ELR (cell line): ENCODE measurements around the gene RAB11FIP4.
"Not testable (repeated sequence)": the region's sequence is repeated elsewhere in the genome, so short reads cannot be mapped to it uniquely, and the experiment has no call there.

Source experiments
- DNase-seq: peaks from one replicate; pipeline ENCODE4 v3.0.0-alpha.2; 2015; ENCODE audit warnings: low read depth

Gene RAB11FIP4

DNA sequence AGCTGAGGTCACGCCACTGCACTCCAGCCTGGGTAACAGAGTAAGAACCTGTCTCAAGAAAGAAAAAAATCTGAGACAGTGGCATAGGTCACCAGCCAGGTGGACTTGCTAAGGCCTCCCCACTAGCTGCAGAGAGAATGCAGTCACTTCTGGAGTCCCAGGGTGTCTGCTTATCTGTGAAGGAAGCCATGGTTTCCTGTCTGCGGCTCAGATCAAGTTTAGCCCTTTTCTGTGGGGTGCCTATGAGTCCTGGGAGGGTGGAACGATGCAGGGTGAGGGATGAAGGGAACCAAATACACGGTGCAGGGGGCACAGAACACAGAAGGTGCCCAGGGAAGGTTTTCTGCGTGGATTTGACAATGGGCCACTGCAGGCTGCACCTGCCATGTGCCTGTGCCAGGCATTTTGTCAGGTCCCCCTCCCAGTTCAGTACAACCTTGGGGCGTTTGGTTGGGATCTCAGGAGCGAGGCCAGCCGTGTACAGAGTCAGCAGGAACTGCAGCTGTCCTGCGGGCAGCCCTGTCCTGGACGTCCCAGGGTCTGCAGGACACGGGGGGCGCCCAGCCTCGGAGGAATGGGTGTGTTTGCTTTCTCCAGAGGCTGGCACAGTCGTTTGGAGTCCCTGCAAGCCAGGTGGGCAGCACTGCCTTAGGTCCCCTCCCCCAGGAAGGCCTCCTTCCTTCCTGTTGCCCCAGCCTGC, 41.8 kb downstream of the RAB11FIP4 start:
- no peak for DNase-seq

DNA sequence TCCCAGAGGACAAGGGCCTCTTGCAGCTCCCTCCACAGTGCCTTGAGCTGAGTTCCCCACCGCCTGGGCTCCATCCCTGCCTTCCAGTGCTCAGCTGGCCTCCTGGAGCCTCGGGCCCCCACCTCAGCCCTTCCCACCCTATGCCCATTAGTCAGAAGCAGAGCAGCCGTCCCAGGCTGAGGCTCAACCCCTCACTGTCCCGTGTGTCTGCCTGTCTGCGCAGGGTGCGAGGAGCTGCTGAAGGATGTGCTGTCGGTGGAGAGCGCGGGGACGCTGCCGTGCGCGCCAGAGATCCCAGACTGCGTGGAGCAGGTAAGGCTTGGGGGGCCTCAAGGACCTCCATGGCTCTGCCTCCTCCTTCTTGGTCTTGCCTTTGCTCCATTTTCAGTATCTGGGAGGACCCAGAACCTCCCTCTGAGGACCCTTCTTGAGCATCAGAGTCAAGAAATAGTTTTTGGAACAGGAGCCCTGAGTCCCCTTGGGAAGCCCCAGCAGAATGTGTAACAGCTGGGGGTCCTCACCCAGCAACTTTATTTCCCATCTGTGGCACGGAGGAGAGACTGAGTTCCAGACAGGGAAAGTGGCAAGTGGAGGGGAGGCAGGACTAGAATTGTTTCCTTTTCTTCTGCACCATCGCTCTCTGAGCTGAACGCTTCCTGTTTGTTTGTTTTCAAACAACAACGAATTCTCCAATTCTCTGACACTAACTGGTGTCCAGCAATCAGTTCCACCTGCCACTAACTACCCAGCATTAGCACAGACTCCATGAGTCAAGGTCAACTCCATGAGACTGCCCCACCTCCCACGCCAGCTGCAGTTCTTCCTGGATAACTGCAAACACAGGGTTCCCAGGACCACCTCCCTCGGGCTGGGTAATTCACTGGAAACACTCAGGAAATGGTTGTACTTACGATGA, 42.6 kb downstream of the RAB11FIP4 start:
- DNase-seq = no peak

DNA sequence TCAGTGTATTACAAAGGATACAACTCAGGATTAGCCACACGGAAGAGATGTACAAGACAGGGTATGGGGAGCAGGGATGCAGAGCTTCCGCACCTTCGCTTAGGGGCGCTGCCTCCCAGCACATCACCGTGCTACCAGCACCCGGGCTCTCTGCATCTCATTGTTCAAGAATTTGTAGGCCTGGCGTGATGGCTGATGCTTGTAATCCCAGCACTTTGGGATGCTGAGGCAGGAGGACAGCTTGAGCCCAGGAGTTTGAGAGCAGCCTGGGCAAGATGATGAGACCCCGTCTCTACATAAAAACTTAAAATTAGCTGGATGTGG, 43.2 kb downstream of the RAB11FIP4 start:
- DNase-seq = no peak

DNA sequence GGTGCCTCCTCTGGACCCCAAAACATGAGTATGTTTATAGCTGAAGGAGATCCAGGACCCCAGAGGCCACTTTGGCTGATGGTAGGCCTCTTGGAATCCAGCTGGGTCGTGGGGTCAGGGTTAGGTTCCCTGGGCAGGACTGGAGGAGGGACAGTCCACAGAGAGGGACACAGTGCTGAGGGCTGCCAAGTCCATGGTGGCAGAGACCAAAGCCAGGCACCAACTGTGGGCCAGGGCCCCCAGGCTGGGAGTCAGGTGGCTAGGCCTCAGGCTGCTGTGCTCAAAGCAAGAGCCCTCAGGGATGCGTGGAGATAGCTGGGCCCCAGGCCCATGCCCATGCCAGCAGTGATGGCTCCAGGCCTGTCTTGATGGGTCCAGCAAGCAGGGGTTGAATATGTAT, 44.1 kb downstream of the RAB11FIP4 start:
- DNase-seq = no peak

DNA sequence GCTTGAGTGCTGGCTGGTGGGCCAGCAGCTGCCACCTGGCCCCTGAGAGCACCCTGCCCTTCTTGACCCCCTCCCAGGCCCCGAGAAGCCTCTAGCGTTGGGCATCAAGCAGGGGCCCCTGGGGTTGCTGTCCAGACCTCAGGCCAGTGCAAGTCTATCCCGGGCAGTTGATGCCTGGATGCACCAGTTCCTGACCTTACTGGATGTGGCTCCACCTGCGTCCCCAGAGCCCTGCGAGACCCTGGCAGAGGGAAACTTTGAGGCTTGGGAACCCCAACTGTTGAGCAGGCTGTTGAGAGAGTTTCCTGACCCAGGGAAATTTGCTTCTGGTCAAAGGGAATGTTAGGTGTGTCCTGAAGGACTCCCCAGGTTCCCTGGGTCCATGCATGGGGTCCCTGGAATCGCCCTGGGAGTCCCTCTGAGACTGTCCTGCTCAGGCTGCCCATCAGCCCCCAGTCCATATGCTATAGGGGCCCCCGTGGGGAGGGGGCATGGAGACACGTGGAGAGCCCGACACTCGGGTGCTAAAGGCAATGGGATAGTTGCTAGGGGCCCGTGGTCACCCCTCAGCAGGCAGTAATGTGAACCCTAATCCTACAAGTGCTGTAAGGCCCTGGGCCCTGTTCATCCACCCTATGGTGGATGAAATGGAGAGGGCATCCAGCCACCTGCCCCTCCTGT, 46.4 kb downstream of the RAB11FIP4 start:
- DNase-seq = no peak

DNA sequence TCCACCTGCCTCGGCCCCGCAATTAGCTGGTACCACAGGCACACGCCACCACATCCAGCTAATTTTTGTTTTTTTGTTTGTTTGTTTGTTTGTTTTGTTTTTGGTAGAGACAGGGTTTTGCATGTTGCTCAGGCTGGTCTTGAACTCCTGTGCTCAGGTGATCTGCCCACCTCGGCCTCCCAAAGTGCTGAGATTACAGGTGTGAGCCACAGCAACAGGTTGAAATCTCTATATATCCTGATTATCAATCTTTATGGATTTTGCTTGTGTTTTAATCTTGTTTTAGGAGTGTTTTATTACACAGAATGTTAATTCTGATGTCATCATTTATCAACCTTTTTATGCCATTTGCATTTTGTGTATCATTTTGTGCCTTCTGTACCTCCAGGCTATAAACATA, 48.2 kb downstream of the RAB11FIP4 start:
- DNase-seq = no peak

DNA sequence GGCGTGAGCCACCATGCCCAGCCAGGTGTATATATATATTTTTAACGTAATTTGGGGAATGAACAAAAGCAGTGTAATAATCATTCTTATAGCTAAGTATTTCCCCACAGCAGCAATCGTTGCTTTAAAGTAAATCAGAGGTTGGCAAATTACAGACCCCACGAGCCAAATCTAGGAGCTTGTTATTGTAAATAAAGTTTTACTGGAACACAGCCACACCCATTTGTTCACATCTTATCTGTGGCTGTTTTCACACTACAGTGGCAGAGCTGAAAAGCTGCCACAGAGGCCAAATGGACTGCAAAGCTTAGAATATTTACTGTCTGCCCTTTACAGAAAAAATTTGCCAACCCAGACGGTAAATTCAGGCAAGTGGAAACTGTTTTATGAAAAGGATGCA, 50.8 kb downstream of the RAB11FIP4 start:
- DNase-seq = no peak

DNA sequence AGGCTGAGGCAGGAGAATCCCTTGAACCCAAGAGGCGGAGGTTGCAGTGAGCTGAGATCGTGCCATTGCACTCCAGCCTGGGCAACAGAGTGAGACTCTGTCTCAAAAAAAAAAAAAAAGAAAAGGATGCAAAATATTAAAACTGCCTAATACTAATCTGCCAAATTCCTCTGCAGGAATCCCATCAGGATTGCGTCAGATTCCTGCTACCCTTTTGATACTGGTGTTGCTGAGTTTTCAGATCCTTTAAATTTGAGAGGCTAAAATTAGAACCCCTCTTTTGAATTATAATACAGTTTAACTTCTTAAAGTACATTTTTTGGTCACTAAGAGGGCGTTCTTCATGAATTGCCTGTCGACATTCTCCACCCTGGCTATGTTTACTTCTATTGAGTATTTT, 51.4 kb downstream of the RAB11FIP4 start:
- DNase-seq = not testable (repeated sequence)

DNA sequence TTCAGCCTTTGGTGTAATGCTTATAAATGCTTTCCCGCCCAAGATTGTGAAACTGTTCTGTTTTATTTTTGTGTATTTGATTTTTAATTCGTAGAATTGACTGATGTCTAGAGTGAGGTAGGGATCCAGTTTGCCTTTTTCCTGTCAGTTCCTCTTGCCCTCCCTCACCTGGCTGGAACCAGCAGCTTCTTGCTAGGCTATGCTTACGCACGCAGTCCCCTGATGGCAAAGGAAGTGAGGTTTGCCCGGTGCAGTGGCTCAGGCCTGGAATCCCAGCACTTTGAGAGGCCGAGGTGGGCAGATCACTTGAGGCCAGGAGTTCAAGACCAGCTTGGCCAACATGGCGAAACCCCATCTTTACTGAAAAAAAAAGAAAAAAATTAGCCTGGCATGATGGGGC, 51.9 kb downstream of the RAB11FIP4 start:
- DNase-seq = no peak

DNA sequence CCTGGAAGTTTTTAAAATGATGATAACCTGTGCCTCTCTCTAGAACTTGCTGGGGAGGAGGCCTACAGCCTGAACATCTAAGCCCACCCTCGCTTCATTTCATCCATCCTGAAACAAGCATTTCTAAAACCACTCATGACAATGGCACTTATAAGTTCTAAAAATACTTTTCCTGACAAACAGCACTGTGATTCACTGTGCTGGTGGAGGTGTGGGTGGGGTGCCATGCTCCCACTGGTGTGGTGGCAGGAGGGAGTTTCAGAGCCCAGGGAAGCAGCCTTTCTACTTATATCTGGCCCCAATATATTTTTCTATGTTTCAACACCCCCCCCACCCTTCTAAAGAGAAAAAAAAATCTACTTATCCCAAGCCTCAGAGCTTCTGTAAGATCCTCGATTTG, 52.6 kb downstream of the RAB11FIP4 start:
- DNase-seq = no peak

DNA sequence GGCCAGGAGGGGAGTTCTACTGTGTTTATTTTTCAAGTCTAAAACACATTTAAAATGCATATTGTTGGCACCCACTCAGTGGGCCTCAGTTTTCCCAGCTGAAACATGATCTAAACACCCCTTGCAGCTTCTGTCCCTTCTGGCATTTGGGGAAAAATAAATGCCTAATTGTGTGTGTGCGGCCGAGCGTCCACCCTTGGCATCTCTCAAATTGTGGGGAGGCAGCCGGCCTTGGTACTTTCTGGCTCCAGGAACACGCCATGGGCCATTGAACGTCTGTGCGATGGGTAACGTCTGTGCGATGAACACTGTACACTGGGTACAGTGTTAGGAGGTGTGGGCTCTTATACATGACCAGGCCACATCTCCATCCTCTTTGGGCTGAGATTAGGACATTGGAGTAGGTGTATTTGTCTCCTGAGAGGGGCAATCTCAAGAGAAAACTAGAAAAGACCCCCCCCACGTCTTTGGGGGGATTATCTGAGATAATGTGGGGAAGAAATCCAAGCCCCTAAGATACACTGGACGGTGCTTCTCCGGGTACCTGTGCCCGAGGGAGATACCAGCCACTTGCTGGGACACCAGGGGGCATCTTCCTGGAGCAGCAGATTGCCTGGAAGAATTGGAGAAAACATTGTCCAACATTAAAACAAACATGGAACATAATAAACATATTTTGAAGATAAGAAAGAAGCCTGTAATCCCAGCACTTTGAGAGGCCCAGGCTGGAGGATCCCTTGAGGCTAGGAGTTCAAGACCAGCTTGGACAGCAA, 54.9 kb downstream of the RAB11FIP4 start:
- DNase-seq = no peak

DNA sequence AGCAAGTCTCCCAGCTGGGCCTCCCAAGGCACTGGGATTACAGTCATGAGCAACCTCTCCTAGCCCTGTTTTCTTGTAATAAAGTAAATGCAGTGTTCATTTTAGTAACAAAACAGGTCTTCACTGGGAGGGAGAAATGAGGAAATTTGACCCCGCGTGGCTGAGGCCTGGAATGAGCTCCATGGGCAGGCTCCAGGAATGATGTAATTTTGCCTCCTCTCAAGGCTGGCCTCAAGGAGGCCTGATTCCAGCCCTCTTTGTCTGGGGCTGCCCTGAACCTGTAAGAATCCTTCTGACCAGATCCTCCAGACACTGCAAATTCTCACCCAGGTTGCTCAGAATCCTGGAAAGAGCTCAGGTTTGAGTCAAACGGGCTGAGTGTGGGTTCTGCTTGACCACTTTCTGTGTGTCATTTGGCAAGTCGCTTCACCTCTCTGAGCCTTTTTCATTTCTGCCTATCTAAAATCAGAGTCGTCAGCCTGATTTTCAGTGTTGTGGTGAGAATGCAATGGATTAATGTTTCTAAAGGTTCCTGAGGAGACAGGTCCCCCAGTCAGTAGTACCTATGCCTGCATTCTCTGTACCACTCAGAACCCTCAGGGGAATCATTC, 57.1 kb downstream of the RAB11FIP4 start:
- DNase-seq = no peak

DNA sequence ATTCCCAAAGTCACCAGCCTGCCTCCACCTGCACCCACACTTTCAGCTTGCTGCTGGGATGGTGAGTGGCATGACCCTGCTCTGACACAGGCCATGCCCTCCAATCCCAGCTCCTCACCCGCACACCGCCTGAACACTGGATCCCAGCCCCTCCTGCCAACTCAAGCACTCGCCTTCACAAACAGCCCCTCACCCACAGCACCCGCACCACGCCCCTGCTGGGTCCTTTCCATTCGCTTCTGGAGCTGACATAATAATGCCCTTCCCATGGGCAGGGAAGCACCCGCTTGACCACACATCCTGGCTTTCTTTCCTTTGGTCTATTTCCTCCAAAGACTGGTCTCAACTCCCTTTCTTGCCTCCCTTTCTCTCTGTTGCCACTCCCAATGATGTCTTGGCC, 57.6 kb downstream of the RAB11FIP4 start:
- DNase-seq = no peak

DNA sequence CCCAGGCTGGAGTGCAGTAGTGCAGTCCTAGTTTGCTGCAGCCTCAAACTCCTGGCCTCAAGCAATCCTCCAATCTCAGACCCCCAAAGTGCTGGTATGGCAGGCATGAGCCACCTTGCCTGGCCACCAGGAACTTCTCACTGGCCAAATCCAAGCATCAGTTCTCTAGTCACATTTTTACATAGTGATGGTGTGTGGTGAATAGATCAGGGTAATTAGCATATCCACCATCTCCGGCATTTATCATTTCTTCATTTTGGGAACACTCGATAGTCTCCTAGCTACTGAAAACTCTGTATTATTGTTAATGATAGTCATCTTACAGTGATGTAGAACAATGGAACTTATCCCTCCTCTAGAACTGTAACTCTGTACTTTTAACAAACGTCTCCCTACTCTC, 58.3 kb downstream of the RAB11FIP4 start:
- no peak for DNase-seq

DNA sequence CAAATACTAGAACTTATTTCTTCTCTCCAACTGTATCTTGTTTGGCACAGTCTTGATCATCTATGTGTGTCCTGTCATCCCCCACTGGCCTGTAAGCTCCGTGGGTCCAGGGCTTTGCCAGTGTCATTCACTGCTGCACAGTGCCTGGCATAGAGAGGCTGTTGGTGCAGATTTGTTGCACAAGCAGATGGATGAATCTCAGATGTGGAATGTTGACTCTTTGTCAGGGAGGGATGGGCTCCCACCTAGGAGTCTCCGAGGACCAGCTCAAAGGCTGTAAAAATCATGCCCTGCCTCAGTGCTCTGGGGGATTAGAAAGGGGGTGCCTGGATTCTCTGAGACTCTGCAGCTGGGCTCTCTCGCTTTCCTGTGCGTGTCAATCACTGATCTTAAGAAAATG, 60.6 kb downstream of the RAB11FIP4 start:
- DNase-seq = no peak

DNA sequence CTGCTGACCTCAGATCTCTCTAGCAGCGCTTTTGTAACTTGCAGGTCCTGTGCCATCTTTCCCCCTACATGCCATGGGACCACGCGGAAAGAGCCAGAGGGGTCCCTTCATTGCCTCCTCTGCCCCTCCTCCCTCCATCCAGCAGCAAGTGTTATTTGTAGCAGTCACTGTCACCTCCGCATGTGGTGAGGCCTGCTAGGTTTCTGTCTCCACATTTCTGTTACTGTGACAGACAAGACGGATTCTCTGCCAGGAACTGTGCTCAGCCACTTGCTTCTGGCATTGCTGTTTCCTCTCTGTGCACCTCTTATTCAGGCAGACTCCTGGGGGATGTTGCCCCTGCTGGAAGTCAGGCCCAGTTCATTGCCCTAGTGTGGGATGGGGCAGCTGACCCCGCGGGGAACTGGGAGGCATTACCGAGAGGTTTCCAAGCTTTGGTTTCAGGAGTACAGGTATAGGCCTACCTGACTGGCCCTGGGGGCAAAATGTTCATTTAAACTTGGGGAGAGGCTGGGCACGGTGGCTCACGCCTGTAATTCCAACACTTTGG, 61.2 kb downstream of the RAB11FIP4 start:
- no peak for DNase-seq

DNA sequence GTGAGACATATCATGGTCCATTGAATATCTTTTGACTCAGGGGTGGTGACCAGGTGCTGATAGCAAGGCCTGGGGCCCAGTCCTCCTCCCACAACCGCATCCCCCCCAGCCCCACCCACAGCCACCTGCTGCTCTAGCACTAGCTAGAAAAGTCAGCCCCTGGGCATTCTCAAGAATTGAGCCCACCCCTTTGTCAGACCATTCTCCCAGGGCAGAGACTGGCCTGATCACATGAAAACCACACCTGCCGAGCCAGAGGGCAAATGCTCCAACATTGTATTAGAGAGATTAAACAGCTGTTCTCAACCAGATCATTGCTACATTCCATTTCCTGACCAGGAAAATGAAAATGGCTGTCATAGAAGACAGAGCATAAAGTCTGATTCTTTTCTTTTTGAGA, 62.4 kb downstream of the RAB11FIP4 start:
- DNase-seq = no peak

DNA sequence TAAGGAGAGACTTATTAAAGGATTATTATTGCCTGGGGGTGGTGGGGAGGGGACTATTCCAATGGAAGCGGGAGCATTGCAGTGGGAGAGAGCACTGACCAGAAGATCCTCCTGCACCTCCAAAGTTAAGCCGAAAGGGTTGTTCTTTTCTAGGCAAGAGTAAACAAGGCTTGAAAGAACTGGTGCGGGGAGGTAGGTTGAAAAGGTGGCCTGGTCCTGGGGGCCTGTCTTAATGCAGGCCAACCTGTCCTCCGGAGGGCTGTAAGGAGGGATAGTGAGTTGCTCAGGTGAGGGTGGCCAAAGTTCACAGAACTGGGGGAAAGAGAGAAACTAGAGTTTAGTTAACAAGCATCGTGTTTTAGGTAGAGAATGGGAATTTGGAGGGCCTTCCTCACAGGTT, 65.3 kb downstream of the RAB11FIP4 start:
- DNase-seq = no peak

DNA sequence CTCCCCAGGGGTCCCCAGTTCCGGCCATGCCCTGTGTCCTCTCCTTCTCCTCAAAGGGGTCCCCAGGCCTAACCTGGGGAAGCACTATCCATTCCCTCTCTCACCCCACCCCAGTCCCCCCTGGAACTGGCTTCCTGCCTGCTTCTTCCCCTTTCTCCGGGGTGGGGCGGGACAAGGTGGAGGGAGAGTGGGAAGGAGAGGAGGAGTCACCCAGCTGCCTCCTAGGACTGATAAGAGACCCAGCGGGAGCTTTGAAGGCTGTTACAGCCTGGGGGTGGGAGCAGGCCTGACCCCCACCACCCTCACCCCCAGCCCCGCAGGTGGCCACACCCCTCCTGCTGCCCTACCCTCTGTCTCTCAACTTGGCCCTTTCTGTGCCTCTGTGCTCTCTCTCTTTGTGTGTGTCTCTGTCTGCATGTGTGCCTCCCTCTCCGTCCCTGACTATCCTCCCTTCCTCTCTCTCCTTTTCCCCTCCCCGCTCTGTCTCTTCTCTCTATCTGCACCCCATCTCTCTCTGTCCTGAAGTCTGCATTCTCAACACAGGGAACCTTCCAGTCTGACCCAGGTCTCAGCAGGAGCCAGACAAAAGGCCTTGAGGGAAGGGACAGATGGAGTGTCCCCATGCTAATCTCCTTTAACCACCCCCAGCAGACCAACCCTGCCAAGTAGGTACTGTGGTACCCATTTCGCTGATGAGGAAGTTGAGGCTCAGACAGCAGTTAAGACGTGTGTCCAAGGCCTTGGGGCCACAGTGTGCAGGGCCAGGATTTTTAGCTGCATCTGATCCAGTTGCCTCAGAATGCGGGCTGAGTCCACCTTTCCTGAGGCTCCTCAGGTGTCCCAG, 66.1 kb downstream of the RAB11FIP4 start:
- DNase-seq = no peak

DNA sequence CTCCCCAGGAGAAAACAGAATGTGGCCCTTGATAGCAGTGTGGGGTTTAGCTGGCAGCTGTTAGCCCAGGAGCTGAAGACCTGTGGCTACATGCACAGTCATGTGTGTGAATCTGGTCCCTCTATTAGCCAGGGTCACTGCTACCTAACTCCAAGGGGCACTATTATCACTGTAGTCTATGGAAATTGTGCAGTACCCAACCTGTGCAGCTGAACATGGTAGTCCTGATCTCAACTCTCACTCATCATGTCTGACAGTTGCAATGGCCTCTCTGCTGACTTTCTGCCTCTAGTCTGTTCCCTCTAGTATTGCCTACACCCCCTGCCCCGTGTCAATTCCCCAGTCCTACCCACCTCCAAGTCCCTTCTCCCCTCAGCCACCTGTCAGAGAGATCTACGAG, 67.4 kb downstream of the RAB11FIP4 start:
- DNase-seq = no peak

DNA sequence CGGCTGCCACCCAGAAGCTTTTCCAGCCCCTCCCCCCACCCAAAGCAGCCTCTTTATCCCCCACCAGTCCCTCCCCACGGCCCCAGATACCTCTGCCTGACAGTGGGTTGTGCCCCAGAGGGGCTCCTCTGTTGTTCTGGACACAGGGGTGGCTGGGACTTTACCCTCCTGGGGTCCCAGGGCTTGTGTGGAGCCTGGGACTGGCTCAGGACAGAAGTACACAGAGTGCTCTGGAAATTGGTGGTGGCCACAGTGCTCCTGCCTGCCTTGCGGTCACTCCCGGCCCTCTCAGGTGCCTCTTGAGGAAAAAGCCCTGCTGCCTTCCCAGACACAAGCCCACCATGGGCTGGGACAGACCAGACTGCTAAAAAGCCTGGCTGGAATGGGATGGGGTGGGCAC, 68.2 kb downstream of the RAB11FIP4 start:
- no peak for DNase-seq
